KMS-11 (cell line): ENCODE measurements around the gene VPS54.

Experiments used
- H2AFZ ChIP-seq: fragments of 200-600 bp; sonication (generic); 2 replicates; pipeline ENCODE4 v1.6.1; 2016; ENCODE audit warnings: antibody characterized with exemption, mixed run types, low read depth
- H3K27ac ChIP-seq: fragments of 200-600 bp; sonication (generic); 2 replicates; pipeline ENCODE4 v1.6.1; 2016; ENCODE audit warnings: mild to moderate bottlenecking, mixed run types
- H3K27me3 ChIP-seq: fragments of 200-600 bp; sonication (generic); 2 replicates; pipeline ENCODE4 v1.6.1; 2017; ENCODE audit warnings: mild to moderate bottlenecking, low read depth, mixed run types, moderate library complexity; ENCODE audit not compliant: insufficient read depth
- H3K36me3 ChIP-seq: fragments of 200-600 bp; sonication (generic); 2 replicates; pipeline ENCODE4 v1.6.1; 2017; ENCODE audit warnings: mild to moderate bottlenecking, mixed run types; ENCODE audit not compliant: insufficient read depth
- H3K4me1 ChIP-seq: fragments of 200-600 bp; sonication (generic); 2 replicates; pipeline ENCODE4 v1.6.1; 2016; ENCODE audit warnings: mild to moderate bottlenecking, low read depth, mixed run types; ENCODE audit not compliant: poor library complexity, severe bottlenecking
- H3K4me2 ChIP-seq: fragments of 200-600 bp; sonication (generic); 2 replicates; pipeline ENCODE4 v1.7.0; 2016; ENCODE audit warnings: mild to moderate bottlenecking, mixed run types
- H3K4me3 ChIP-seq: fragments of 200-600 bp; sonication (generic); IDR thresholded peaks from 2 replicates; pipeline ENCODE4 v1.6.1; 2017; ENCODE audit warnings: low read depth, low read length, mixed read lengths; ENCODE audit not compliant: insufficient read depth
- H3K79me2 ChIP-seq: fragments of 200-600 bp; sonication (generic); 2 replicates; pipeline ENCODE4 v1.6.1; 2016; ENCODE audit warnings: low read depth, mixed run types; ENCODE audit not compliant: insufficient read depth
- H3K9ac ChIP-seq: fragments of 200-600 bp; sonication (generic); 2 replicates; pipeline ENCODE4 v1.6.1; 2016; ENCODE audit warnings: mild to moderate bottlenecking, mixed run types
- H4K20me1 ChIP-seq: fragments of 200-600 bp; sonication (generic); 2 replicates; pipeline ENCODE4 v1.6.1; 2016; ENCODE audit warnings: mild to moderate bottlenecking, mixed run types; ENCODE audit not compliant: insufficient read depth
- TF ChIP-seq, protein P1 (sequence below): fragments of 200-600 bp; sonication (generic); conservative IDR thresholded peaks from 2 replicates; pipeline ENCODE4 v1.6.1; 2017; ENCODE audit warnings: low read depth, mild to moderate bottlenecking, antibody characterized with exemption, low read length, moderate library complexity, mixed read lengths

Gene VPS54

DNA sequence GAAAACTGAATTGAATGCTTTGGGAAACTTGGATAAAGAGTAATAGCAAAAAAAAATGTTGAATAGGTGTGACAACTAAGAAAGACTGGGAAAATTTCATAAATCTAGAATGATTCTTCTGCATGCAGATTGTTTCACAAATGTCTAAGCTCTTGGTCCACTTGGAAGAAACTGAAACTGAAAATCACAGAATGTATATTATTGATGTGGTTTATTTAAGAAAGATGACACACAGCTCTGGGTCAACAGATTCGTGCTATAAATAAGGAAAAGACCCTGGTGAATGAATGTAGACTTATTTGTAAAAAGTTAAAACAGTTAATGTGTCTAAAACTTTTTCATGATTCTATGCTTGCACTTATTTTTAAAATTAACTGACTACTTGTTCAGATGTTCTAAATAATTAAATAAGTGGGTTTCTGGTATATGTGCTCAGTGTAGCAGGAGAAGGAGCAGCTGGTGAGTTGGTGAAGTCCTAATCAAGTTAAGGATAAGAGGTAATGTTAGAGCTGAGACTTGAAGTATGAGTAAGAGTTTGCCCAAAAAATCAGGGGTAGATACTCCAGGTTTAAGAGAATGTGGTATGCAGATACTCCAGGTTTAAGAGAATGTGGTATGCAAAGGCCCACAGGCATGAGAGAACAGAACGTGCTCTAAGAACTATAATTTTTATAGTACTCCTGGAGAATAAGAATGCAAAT, 153.1 kb downstream of the VPS54 start:
- H3K27ac ChIP-seq: peak overlapping the region; percentile 43

DNA sequence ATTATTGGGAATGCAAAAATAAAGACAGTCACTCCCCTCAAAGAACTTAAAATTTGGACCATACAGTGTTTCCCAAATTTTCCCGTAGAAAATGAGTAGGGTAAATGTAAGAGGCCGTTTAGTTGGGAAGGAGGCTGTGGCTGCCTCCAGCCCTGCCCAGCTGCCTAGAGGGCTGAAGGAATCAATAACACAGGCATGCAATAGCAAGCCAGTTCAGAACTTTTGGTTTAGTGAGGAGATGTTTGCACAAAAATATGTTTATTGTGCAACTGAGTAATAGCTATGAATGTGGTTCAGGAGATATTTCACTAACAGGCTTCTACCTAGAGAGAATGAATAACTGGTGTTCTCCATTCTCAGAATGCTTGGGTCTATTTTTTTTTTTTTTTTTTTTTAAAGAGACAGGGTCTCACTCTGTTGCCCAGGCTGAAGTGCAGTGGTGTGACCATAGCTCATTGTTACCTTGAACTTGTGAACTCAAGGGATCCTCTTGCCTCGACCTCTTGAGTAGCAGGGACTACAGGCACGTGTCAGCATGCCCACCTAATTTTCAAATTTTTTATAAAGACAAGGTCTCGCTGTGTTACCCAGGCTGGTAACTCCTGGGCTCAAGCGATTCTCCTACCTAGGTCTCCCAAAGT, 153.9 kb downstream of the VPS54 start:
- H3K27me3 ChIP-seq: no peaks in the 10 kb centered on the region
- no peak overlapping the region for H3K9ac ChIP-seq
- no peak overlapping the region for H2AFZ ChIP-seq
- H3K4me2 ChIP-seq: peak overlapping the region; percentile 55
- H3K4me3 ChIP-seq: no peak overlapping the region
- H3K36me3 ChIP-seq: no peaks in the 10 kb centered on the region
- peak overlapping the region; percentile 43; the same call in 1 of the 2 replicates for H3K27ac ChIP-seq
- H3K4me1 ChIP-seq: peaks cover 28% of the 10 kb centered on the region
- no peaks in the 10 kb centered on the region for H4K20me1 ChIP-seq
- TF ChIP-seq, protein P1, sequence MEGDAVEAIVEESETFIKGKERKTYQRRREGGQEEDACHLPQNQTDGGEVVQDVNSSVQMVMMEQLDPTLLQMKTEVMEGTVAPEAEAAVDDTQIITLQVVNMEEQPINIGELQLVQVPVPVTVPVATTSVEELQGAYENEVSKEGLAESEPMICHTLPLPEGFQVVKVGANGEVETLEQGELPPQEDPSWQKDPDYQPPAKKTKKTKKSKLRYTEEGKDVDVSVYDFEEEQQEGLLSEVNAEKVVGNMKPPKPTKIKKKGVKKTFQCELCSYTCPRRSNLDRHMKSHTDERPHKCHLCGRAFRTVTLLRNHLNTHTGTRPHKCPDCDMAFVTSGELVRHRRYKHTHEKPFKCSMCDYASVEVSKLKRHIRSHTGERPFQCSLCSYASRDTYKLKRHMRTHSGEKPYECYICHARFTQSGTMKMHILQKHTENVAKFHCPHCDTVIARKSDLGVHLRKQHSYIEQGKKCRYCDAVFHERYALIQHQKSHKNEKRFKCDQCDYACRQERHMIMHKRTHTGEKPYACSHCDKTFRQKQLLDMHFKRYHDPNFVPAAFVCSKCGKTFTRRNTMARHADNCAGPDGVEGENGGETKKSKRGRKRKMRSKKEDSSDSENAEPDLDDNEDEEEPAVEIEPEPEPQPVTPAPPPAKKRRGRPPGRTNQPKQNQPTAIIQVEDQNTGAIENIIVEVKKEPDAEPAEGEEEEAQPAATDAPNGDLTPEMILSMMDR: no peak
- H3K79me2 ChIP-seq: no peaks in the 10 kb centered on the region

More for the DNA sequence above, 153.1 kb downstream of the VPS54 start:
- Histone ChIP-seq H4K20me1 (no peaks in the 10 kb centered on the region), H3K9ac (no peak overlapping the region), H3K36me3 (no peaks in the 10 kb centered on the region), H3K79me2 (no peaks in the 10 kb centered on the region), H2AFZ (no peak overlapping the region), H3K27me3 (no peaks in the 10 kb centered on the region), H3K4me1 (peaks cover 28% of the 10 kb centered on the region), H3K4me2 (peak overlapping the region; percentile 55), H3K4me3 (no peak overlapping the region)
- TF ChIP-seq, protein P1: no peak

DNA sequence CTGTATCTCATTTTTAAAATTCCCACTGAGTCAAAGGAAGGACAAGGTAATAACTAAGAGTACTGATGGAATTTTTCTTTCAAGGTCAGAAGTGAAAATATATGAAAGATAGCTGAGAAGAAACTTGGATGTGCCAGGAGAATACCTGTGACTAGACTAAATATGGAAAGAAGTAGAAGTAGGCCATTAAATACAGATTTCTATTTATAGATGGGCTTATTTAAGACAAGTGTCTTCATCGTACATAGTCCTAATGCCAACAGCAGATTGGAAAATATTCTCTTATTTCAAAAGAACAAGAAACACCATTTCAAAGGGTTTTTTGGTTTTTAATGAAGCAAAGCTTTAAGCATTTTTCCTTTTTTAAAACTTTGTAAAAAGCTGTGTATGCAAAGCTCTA, 155.5 kb downstream of the VPS54 start:
- Histone ChIP-seq H2AFZ (no peak overlapping the region), H3K79me2 (no peaks in the 10 kb centered on the region), H3K36me3 (no peaks in the 10 kb centered on the region), H3K4me3 (no peak overlapping the region), H4K20me1 (no peaks in the 10 kb centered on the region), H3K27me3 (no peaks in the 10 kb centered on the region), H3K27ac (no peak overlapping the region), H3K4me1 (peaks cover 28% of the 10 kb centered on the region), H3K4me2 (no peak overlapping the region), H3K9ac (no peak overlapping the region)
- TF ChIP-seq, protein P1: no peak

GRCh38 chr2:63862806-63863205, 156.4 kb downstream of the VPS54 start:
- Histone ChIP-seq H2AFZ (no peak overlapping the region), H3K9ac (no peak overlapping the region), H3K4me3 (no peak overlapping the region), H3K79me2 (no peaks in the 10 kb centered on the region), H3K27ac (no peak overlapping the region), H3K4me2 (no peak overlapping the region), H4K20me1 (no peaks in the 10 kb centered on the region), H3K36me3 (no peaks in the 10 kb centered on the region; the same call in 1 of the 2 replicates), H3K4me1 (peaks cover 28% of the 10 kb centered on the region), H3K27me3 (no peaks in the 10 kb centered on the region)
- TF ChIP-seq, protein P1: no peak
